WI38 (cell line): ENCODE data around the gene TMEM163.

Source experiments
- H3K4me3 ChIP-seq: 2 replicates; pipeline ENCODE4 v1.5.1; 2011; ENCODE audit warnings: low read depth, mild to moderate bottlenecking, control low read depth, low read length
- CTCF ChIP-seq: IDR thresholded peaks from 2 replicates; pipeline ENCODE4 v1.5.1; 2012; ENCODE audit warnings: low read depth, mild to moderate bottlenecking, control low read depth, low read length

TMEM163 gene

GRCh38 chr2:134499307-134499926 is 219.4 kb downstream of the TMEM163 start:
- no peak overlapping the region for H3K4me3 ChIP-seq
- no peak for TF ChIP-seq CTCF

DNA sequence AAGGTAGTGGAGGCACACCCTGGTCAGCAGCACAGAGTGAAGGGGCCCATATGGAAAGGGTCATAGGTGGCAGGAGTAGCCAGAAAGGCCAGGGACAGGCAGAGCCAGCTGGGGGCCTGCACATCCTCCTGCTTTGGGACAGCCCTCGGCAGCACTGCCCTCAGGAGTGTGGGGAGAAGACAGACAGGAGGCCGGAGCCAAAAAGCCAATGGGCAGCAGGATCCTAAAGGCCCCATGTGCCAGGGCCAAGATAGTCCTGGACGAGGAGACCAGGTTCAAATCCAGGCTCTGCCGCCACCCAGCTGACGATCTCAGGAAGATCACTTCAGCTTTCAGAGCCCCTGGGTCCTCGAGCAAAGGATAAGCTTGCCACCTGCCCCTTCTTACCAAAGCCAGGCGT is 220.1 kb downstream of the TMEM163 start:
- H3K4me3 ChIP-seq, result no peak overlapping the region
- no peak for TF ChIP-seq CTCF

GRCh38 chr2:134493797-134494196 is 225.0 kb downstream of the TMEM163 start:
- no peak for TF ChIP-seq CTCF

GRCh38 chr2:134491771-134492441 is 226.9 kb downstream of the TMEM163 start:
- no peak overlapping the region for H3K4me3 ChIP-seq
- no peak for TF ChIP-seq CTCF

More at GRCh38 chr2:134493797-134494196, 225.0 kb downstream of the TMEM163 start:
- no peak overlapping the region for H3K4me3 ChIP-seq

GRCh38 chr2:134491022-134491421 is 227.8 kb downstream of the TMEM163 start:
- TF ChIP-seq CTCF, result no peak
- no peak overlapping the region for H3K4me3 ChIP-seq

DNA sequence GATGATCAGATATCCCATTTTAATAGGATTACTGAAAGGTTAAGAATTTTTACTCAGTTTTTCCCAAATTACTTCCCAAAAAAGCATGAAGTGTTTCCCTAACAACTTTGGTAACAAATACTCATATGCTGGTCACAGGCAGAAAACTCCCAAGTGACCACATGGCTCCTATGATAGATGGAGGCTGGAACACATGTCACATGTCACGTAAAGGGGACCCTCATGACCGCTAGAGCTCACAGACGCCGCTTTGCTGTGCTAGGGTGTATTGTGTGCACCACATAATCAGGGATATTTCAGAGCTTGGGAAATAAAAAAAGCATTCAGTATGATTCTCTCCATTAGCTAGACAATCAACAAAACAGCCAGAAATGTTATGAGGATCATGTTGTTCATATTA is 228.2 kb downstream of the TMEM163 start:
- no peak overlapping the region for H3K4me3 ChIP-seq
- TF ChIP-seq CTCF, result no peak

- no peak overlapping the region for H3K4me3 ChIP-seq
- no peak for TF ChIP-seq CTCF
Observed at GRCh38 chr2:134489732-134490384, 228.9 kb downstream of the TMEM163 start.
